IPS DF 6.9 (cell line): ENCODE results near the gene NRCAM.
"Not testable (repeated sequence)": the region's sequence is repeated elsewhere in the genome, so short reads cannot be mapped to it uniquely, and the experiment has no call there.

Experiments used
- DNase-seq: peaks from one replicate; pipeline ENCODE4 v3.0.0-alpha.2; 2013; ENCODE audit warnings: low read depth, low spot score
- H3K27ac ChIP-seq: one replicate; pipeline ENCODE4 v1.5.1; 2013; ENCODE audit warnings: low read length, control low read depth
- H3K27me3 ChIP-seq: 2 replicates; pipeline ENCODE4 v1.6.1; 2013; ENCODE audit warnings: mild to moderate bottlenecking, low read length; ENCODE audit not compliant: control insufficient read depth, insufficient read depth
- H3K36me3 ChIP-seq: 2 replicates; pipeline ENCODE4 v1.6.1; 2013; ENCODE audit warnings: low read length; ENCODE audit not compliant: control insufficient read depth, insufficient read depth
- H3K4me1 ChIP-seq: 2 replicates; pipeline ENCODE4 v1.6.1; 2013; ENCODE audit warnings: low read length; ENCODE audit not compliant: control insufficient read depth, insufficient read depth
- H3K4me3 ChIP-seq: 2 replicates; pipeline ENCODE4 v1.5.1; 2013; ENCODE audit warnings: mild to moderate bottlenecking, low read length
- H3K9me3 ChIP-seq: 2 replicates; pipeline ENCODE4 v1.6.1; 2013; ENCODE audit warnings: low read length, inconsistent platforms; ENCODE audit not compliant: control insufficient read depth, insufficient read depth
- WGBS: extraction: QIAGEN DNeasy Blood & Tissue Kit; methylation state at CpG from one replicate; pipeline ENCODE4 v1.1.7; 2013; ENCODE audit warnings: mixed read lengths, missing lambda C conversion rate; ENCODE audit not compliant: insufficient read length, insufficient coverage; 5-methylcytosine and 5-hydroxymethylcytosine counted together

NRCAM gene

GRCh38 chr7:108455998-108456677 is at the start of gene NRCAM:
Gene NRCAM, minus strand, starts transcription at chr7:108456436. Its CDS starts 216,372 bp downstream, at chr7:108240064.
- H3K4me3 ChIP-seq, result peak within 1 kb of the TSS; percentile 92
- H3K9me3 ChIP-seq, result no peaks in the 10 kb centered on the region
- no CpG with 5 or more reads among the region's 81 CpGs for WGBS
- H3K27me3 ChIP-seq, result peaks cover 20% of the 10 kb centered on the region; the same call in 1 of the 2 replicates
- H3K4me1 ChIP-seq, result peaks cover 3% of the 10 kb centered on the region; the same call in 1 of the 2 replicates
- no peaks in the 10 kb centered on the region for H3K36me3 ChIP-seq
- DNase-seq, result peak; percentile 60
- no peak within 1 kb of the TSS for H3K27ac ChIP-seq

- not testable (repeated sequence) for H3K27ac ChIP-seq
- no CpG with 5 or more reads among the region's 3 CpGs for WGBS
Observed at GRCh38 chr7:108504576-108504975, 48.3 kb upstream of the NRCAM start.

DNA sequence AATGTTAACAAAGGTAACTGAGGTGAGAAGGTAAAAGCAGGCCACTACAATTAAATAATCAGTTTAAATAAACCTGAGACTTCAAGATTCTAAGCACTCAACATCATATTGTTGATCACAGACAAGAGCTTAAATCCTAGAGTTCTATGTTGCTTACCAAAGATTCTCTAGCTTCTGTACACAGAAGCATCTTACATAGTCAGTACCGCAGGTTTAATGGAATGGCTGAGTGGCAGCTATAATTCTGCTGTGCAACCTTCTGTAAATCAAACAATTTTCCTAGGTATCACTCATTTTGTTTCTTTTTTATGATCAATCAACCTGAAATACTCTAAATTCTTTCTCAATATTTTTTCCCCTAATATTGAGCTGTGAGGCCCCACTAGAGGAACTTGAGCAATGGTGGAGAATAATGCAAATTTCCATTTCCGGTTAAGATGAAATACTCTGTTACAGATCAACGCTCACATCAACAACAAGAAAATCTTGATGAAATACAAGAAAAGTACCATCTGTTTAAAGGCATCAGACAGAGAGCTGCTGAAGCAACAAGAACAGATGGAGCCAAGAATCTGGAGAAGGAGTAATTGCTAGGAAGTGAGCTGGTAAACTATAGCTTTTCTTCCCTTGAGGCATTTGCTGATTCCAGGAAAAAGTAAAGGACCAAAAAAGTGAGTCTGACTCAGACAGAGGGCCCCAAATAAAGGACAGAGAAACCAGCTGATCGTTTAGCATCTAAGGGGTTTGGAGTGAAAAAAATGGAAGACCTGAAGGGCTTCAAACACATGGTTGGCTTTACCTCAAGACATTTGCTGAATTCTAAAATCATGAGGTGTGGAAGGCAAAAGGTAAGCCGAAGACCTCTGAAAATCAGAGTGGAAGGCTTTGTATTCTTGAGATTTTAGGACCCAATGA is 47.1 kb upstream of the NRCAM start:
- DNase-seq, result no peak
- Histone ChIP-seq H3K36me3 (0 out of 2 replicates have a peak, but pooled peaks cover 5% of the 10 kb centered on the region), H3K27me3 (no peaks in the 10 kb centered on the region), H3K4me1 (no peaks in the 10 kb centered on the region), H3K4me3 (no peak overlapping the region), H3K27ac (no peak overlapping the region), H3K9me3 (no peaks in the 10 kb centered on the region)
- no CpG with 5 or more reads among the region's 5 CpGs for WGBS

More at GRCh38 chr7:108504576-108504975, 48.3 kb upstream of the NRCAM start:
- not testable (repeated sequence) for H3K4me1 ChIP-seq, H3K36me3 ChIP-seq, H3K4me3 ChIP-seq, DNase-seq, H3K9me3 ChIP-seq, H3K27me3 ChIP-seq

GRCh38 chr7:108499566-108499965 is 43.3 kb upstream of the NRCAM start:
- 0 out of 2 replicates have a peak, but pooled peaks cover 5% of the 10 kb centered on the region for H3K36me3 ChIP-seq
- no peaks in the 10 kb centered on the region for H3K9me3 ChIP-seq
- DNase-seq, result no peak
- no peaks in the 10 kb centered on the region for H3K4me1 ChIP-seq
- no peaks in the 10 kb centered on the region for H3K27me3 ChIP-seq
- no CpG with 5 or more reads among the region's 1 CpG for WGBS
- H3K4me3 ChIP-seq, result no peak overlapping the region
- no peak overlapping the region for H3K27ac ChIP-seq

- H3K27me3 ChIP-seq, result no peaks in the 10 kb centered on the region
- no CpG with 5 or more reads among the region's 6 CpGs for WGBS
- no peak overlapping the region for H3K27ac ChIP-seq
Observed at GRCh38 chr7:108498481-108498880, 42.2 kb upstream of the NRCAM start.

DNA sequence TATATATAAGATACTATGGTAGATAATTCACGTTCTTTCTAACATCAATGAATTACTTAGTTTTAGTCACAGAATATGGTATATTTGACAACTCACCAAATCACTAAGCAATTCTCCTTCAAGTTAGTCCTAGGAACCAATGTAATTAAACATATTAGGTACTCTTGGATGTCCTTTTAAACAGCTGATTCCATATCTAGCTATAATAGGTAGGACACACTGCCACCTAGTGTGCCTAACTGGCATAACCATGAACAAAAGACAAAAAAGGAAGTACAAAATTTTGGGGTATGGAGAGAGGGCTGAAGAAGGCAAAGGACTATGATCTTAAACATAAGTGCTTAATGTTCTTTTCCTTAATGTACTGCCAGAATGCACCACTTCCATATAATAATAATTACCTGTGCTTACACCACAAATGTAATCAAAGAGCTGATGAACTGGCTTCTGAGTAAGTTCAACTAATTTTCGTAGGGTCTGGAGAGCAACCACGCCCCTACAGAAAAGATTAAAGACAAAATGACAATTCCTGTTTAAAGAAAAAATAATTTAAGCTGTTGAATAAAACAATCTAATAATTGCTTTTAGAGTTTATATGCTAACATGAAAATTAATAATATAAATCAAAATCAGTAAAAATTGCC is 41.0 kb upstream of the NRCAM start:
- no peaks in the 10 kb centered on the region for H3K27me3 ChIP-seq
- H3K27ac ChIP-seq, result no peak overlapping the region
- peak; percentile 22 for DNase-seq
- 0 out of 2 replicates have a peak, but pooled peaks cover 5% of the 10 kb centered on the region for H3K36me3 ChIP-seq
- no peaks in the 10 kb centered on the region for H3K9me3 ChIP-seq
- no peaks in the 10 kb centered on the region for H3K4me1 ChIP-seq
- WGBS, result no CpG with 5 or more reads among the region's 3 CpGs
- no peak overlapping the region for H3K4me3 ChIP-seq

More at GRCh38 chr7:108498481-108498880, 42.2 kb upstream of the NRCAM start:
- 0 out of 2 replicates have a peak, but pooled peaks cover 5% of the 10 kb centered on the region for H3K36me3 ChIP-seq
- no peak for DNase-seq
- H3K4me3 ChIP-seq, result no peak overlapping the region
- no peaks in the 10 kb centered on the region for H3K4me1 ChIP-seq
- H3K9me3 ChIP-seq, result no peaks in the 10 kb centered on the region

- no CpG with 5 or more reads among the region's 4 CpGs for WGBS
- DNase-seq, result no peak
- no peaks in the 10 kb centered on the region for H3K36me3 ChIP-seq
- H3K27me3 ChIP-seq, result no peaks in the 10 kb centered on the region
- H3K4me1 ChIP-seq, result no peaks in the 10 kb centered on the region
- no peak overlapping the region for H3K4me3 ChIP-seq
- H3K9me3 ChIP-seq, result no peaks in the 10 kb centered on the region
- no peak overlapping the region for H3K27ac ChIP-seq
Observed at GRCh38 chr7:108492742-108493141, 36.5 kb upstream of the NRCAM start.

DNA sequence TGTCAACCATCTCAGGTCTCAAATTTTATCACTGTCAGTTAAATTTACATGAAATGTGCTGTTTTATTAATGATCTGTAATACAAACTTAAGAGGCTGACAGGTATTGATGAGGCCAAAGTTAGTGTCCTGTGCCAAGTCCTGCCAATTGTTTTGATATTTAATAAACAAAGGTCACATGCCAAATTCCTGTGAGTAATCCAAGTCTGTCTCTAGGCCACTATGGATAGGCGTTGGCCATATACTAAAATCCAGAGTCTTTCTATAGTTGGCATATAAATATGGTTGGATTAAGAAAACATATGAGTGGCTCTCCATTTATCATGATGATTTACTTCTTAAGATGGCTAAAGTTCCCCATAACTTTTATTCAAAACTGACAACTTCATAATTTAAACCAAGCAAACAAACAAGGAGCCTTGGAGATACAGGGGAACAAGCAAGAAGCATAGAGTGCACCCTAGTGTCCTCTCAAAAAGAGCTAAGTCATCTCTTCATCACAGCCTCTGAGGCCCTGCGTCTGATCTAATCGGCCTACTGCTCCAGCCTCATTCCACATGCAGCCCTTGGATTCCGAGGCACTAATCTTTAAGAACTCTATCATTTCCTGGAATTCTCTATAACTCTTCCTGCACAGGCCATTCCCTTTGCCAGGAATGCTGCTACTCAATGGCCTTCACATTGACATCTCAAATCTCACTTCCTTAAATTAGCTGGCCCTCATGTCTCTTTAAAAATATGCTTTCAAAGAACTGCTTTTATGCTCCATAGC is 32.7 kb upstream of the NRCAM start:
- no peaks in the 10 kb centered on the region for H3K27me3 ChIP-seq
- H3K4me3 ChIP-seq, result no peak overlapping the region
- no peaks in the 10 kb centered on the region for H3K36me3 ChIP-seq
- H3K27ac ChIP-seq, result no peak overlapping the region
- H3K4me1 ChIP-seq, result no peaks in the 10 kb centered on the region
- no CpG with 5 or more reads among the region's 4 CpGs for WGBS
- no peaks in the 10 kb centered on the region for H3K9me3 ChIP-seq
- no peak for DNase-seq

DNA sequence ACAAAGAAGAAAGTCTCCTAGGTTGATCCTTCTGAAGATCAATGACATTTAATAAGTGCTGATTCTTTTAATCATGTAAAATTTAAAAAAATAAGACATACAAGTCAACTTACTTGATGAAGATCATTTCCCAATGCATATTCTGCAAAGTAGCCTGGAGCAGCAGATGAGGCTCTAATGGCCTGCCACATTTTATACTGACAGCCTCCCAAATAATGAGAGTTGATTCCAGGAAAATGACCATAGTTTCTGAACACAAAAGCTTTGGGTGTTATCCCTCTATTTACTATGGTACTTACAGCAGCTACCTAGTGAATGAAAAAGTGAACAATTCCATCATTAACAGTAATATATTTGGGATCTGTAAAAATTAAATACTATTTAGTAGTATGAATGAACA is 31.4 kb upstream of the NRCAM start:
- Histone ChIP-seq H3K4me3 (no peak overlapping the region), H3K4me1 (no peaks in the 10 kb centered on the region), H3K36me3 (no peaks in the 10 kb centered on the region), H3K27ac (no peak overlapping the region), H3K27me3 (no peaks in the 10 kb centered on the region), H3K9me3 (no peaks in the 10 kb centered on the region)
- no peak for DNase-seq
